Activated naive CD4-positive, alpha-beta T cell treated with anti-CD3 and anti-CD28 coated beads for 36 hours (primary cell): ENCODE results near the gene NOX5. TPM values are rescaled to one million over a fixed set of nuclear protein-coding genes. Genes with fewer than 3 reads are reported as not detected.

Experiments used
- CTCF ChIA-PET: fragments of 350-600 bp; sonication (Branson Sonifier 250); formaldehyde crosslinking; loops from one replicate; lab custom pipeline; 2021; ENCODE audit warnings: antibody characterized with exemption; lab: Charles Lee
- DNase-seq: peaks from one replicate; pipeline ENCODE4 v3.0.0-alpha.2; 2020
- H3K27ac Mint-ChIP-seq: one replicate; pipeline ENCODE4 v1.8.0; 2021; ENCODE audit warnings: mild to moderate bottlenecking, mixed read lengths
- H3K27me3 Mint-ChIP-seq: one replicate; pipeline ENCODE4 v1.8.0; 2021; ENCODE audit warnings: low read depth, mixed read lengths
- H3K36me3 Mint-ChIP-seq: one replicate; pipeline ENCODE4 v1.8.0; 2021; ENCODE audit warnings: low read depth, mixed read lengths
- H3K4me1 Mint-ChIP-seq: one replicate; pipeline ENCODE4 v1.8.0; 2021; ENCODE audit warnings: low read depth, mixed read lengths
- H3K4me3 Mint-ChIP-seq: one replicate; pipeline ENCODE4 v1.8.0; 2021; ENCODE audit warnings: mild to moderate bottlenecking, moderate library complexity, mixed read lengths
- H3K9me3 Mint-ChIP-seq: one replicate; pipeline ENCODE4 v1.8.0; 2021; ENCODE audit warnings: mixed read lengths
- intact Hi-C: fragments of 100-400 bp; cut with micrococcal nuclease; formaldehyde crosslinking; loops from one replicate; pipeline ENCODE4 v1.15.1; 2023
- total RNA-seq, 2 experiments: library from RNA; stranded (reverse); gene quantifications; one replicate each; pipeline ENCODE4 v1.2.3, GENCODE V29; 2021

Gene NOX5
- total RNA-seq, 2 experiments from 2014 or later = not detected

GRCh38 chr15:68982976-68983563 is 31.4 kb upstream of the NOX5 start:
- no peak for DNase-seq
- Mint-ChIP-seq H3K4me1 (no peaks in the 10 kb centered on the region), H3K27ac (no peak overlapping the region), H3K36me3 (no peaks in the 10 kb centered on the region), H3K27me3 (peaks cover 8% of the 10 kb centered on the region), H3K9me3 (no peaks in the 10 kb centered on the region), H3K4me3 (no peak overlapping the region)
- CTCF ChIA-PET = interaction anchor here (0.6 kb wide), 1 partner anchor 77 kb away, joined by 6 read pairs; no protein-coding TSS in a partner anchor
- intact Hi-C loops = no loop called here

- Mint-ChIP-seq H3K27ac (no peak overlapping the region), H3K36me3 (no peaks in the 10 kb centered on the region), H3K4me1 (no peaks in the 10 kb centered on the region), H3K27me3 (peaks cover 15% of the 10 kb centered on the region), H3K4me3 (no peak overlapping the region), H3K9me3 (no peaks in the 10 kb centered on the region)
- CTCF ChIA-PET = no interaction called here
- intact Hi-C loops = no loop called here
- DNase-seq = no peak
These were observed 30.5 kb upstream of the NOX5 start for GRCh38 chr15:68983961-68984481.

GRCh38 chr15:68984586-68984985 is 29.9 kb upstream of the NOX5 start:
- CTCF ChIA-PET = no interaction called here
- intact Hi-C loops = no loop called here
- no peak for DNase-seq

GRCh38 chr15:68985361-68985891 is 29.1 kb upstream of the NOX5 start:
- no peak for DNase-seq
- Mint-ChIP-seq H3K4me1 (no peaks in the 10 kb centered on the region), H3K9me3 (no peaks in the 10 kb centered on the region), H3K27ac (no peak overlapping the region), H3K36me3 (no peaks in the 10 kb centered on the region), H3K27me3 (peaks cover 15% of the 10 kb centered on the region), H3K4me3 (no peak overlapping the region)
- CTCF ChIA-PET = interaction anchor here (0.6 kb wide), 1 partner anchor 12 kb away, joined by 3 read pairs; no protein-coding TSS in a partner anchor
- intact Hi-C loops = no loop called here

More at GRCh38 chr15:68984586-68984985, 29.9 kb upstream of the NOX5 start:
- Mint-ChIP-seq H3K27ac (no peak overlapping the region), H3K4me3 (no peak overlapping the region), H3K27me3 (peaks cover 15% of the 10 kb centered on the region), H3K36me3 (no peaks in the 10 kb centered on the region), H3K4me1 (no peaks in the 10 kb centered on the region), H3K9me3 (no peaks in the 10 kb centered on the region)

- intact Hi-C loops = no loop called here
- no peaks in the 10 kb centered on the region for H3K9me3 Mint-ChIP-seq
- peaks cover 12% of the 10 kb centered on the region for H3K27me3 Mint-ChIP-seq
- no peak overlapping the region for H3K4me3 Mint-ChIP-seq
- no peak overlapping the region for H3K27ac Mint-ChIP-seq
- DNase-seq = no peak
- CTCF ChIA-PET = no interaction called here
- H3K36me3 Mint-ChIP-seq = no peaks in the 10 kb centered on the region
- H3K4me1 Mint-ChIP-seq = no peaks in the 10 kb centered on the region
These were observed 28.2 kb upstream of the NOX5 start for GRCh38 chr15:68986322-68986721.

GRCh38 chr15:68987120-68987519 is 27.4 kb upstream of the NOX5 start:
- no peak overlapping the region for H3K27ac Mint-ChIP-seq

GRCh38 chr15:68987676-68988075 is 26.8 kb upstream of the NOX5 start:
- Mint-ChIP-seq H3K27ac (no peak overlapping the region), H3K36me3 (no peaks in the 10 kb centered on the region), H3K4me1 (no peaks in the 10 kb centered on the region), H3K27me3 (peaks cover 12% of the 10 kb centered on the region), H3K4me3 (no peak overlapping the region), H3K9me3 (no peaks in the 10 kb centered on the region)
- CTCF ChIA-PET = no interaction called here
- intact Hi-C loops = no loop called here
- DNase-seq = no peak

More at GRCh38 chr15:68987120-68987519, 27.4 kb upstream of the NOX5 start:
- no peaks in the 10 kb centered on the region for H3K4me1 Mint-ChIP-seq
- CTCF ChIA-PET = no interaction called here
- peaks cover 12% of the 10 kb centered on the region for H3K27me3 Mint-ChIP-seq
- DNase-seq = no peak
- H3K4me3 Mint-ChIP-seq = no peak overlapping the region
- no peaks in the 10 kb centered on the region for H3K9me3 Mint-ChIP-seq
- intact Hi-C loops = no loop called here
- H3K36me3 Mint-ChIP-seq = no peaks in the 10 kb centered on the region

GRCh38 chr15:68989541-68990230 is 24.8 kb upstream of the NOX5 start:
- Mint-ChIP-seq H3K9me3 (no peaks in the 10 kb centered on the region), H3K4me3 (no peak overlapping the region), H3K27me3 (peaks cover 12% of the 10 kb centered on the region), H3K27ac (no peak overlapping the region), H3K36me3 (no peaks in the 10 kb centered on the region), H3K4me1 (no peaks in the 10 kb centered on the region)
- CTCF ChIA-PET = no interaction called here
- intact Hi-C loops = no loop called here
- no peak for DNase-seq

- intact Hi-C loops = no loop called here
- no peak for DNase-seq
- Mint-ChIP-seq H3K27ac (no peak overlapping the region), H3K36me3 (no peaks in the 10 kb centered on the region), H3K4me3 (no peak overlapping the region), H3K4me1 (no peaks in the 10 kb centered on the region), H3K9me3 (no peaks in the 10 kb centered on the region), H3K27me3 (peaks cover 12% of the 10 kb centered on the region)
- CTCF ChIA-PET = no interaction called here
These were observed 24.1 kb upstream of the NOX5 start for GRCh38 chr15:68990231-68990991.

- CTCF ChIA-PET = no interaction called here
- no peak for DNase-seq
- H3K27ac Mint-ChIP-seq = no peak overlapping the region
These were observed 23.4 kb upstream of the NOX5 start for GRCh38 chr15:68990992-68991500.

GRCh38 chr15:68991723-68992122 is 22.8 kb upstream of the NOX5 start:
- Mint-ChIP-seq H3K27me3 (peaks cover 12% of the 10 kb centered on the region), H3K4me1 (no peaks in the 10 kb centered on the region), H3K9me3 (no peaks in the 10 kb centered on the region), H3K27ac (no peak overlapping the region), H3K4me3 (no peak overlapping the region), H3K36me3 (no peaks in the 10 kb centered on the region)
- intact Hi-C loops = no loop called here
- no peak for DNase-seq
- CTCF ChIA-PET = no interaction called here

More at GRCh38 chr15:68990992-68991500, 23.4 kb upstream of the NOX5 start:
- Mint-ChIP-seq H3K9me3 (no peaks in the 10 kb centered on the region), H3K36me3 (no peaks in the 10 kb centered on the region), H3K4me3 (no peak overlapping the region), H3K4me1 (no peaks in the 10 kb centered on the region), H3K27me3 (peaks cover 12% of the 10 kb centered on the region)
- intact Hi-C loops = no loop called here

GRCh38 chr15:68992696-68993095 is 21.8 kb upstream of the NOX5 start:
- no peak overlapping the region for H3K27ac Mint-ChIP-seq
- no peak for DNase-seq
- H3K4me1 Mint-ChIP-seq = no peaks in the 10 kb centered on the region
- CTCF ChIA-PET = no interaction called here
- H3K9me3 Mint-ChIP-seq = no peaks in the 10 kb centered on the region
- intact Hi-C loops = no loop called here
- peaks cover 9% of the 10 kb centered on the region for H3K27me3 Mint-ChIP-seq
- H3K36me3 Mint-ChIP-seq = no peaks in the 10 kb centered on the region
- H3K4me3 Mint-ChIP-seq = no peak overlapping the region
